Measurements from ENCODE around the gene EVA1C.

- TF ChIP-seq FOXJ3 (CRISPR knock-in tag; IDR thresholded peaks at IDR 0.05) (no peak), NRF1 (conservative IDR thresholded peaks at IDR 0.05 in 1 of 2, IDR thresholded peaks at IDR 0.05 in 1 of 2) (no peak)
Observed at GRCh38 chr21:32538147-32538792, 125.8 kb downstream of the EVA1C start.
